ENCODE data around the gene TMEM51.

DNA sequence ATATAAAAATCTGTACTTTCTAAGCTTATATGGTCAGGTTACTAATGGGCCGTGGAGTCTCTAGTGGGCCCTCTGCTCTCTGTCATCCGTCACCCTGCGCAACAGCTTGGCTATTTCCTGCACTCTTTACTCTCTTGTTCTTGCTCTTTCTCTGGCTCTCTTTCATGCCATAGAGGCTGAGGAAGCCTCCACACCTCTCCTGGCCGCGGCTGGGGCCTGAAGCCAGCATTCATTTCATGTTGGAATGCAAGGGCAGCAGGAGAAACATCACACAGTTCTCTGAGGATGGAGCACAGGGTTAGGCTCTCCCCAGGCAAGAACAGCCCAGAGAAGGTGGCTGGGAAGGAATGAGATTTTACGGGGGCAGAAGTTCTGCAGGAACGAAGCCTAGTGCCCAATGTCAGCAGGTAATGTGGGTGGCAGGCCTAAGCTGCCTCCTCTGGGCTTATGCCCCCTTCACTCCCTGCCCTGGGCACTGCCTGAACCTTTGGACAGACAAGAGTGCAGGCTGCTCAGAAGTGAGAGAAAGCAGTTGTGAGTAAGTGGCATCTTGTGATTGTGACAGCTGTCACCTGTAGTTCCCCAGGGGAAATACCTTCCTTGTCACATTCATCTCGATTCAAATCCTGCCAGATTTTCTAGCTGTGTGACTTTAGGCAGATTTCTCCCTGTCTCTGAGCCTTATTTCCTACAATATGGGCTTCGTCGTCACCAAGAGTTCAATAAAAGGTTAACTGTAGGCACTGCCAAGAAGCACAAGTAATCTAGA, 89.9 kb downstream of the TMEM51 start:
- TF ChIP-seq CTCF (IDR thresholded peaks at IDR 0.05; ENCODE audit: insufficient read depth, low read depth, low read length) = no peak
- no peak for TF ChIP-seq EZH2 (IDR thresholded peaks at IDR 0.05; ENCODE audit: insufficient read depth, low read length)

All from astrocyte (in vitro differentiated cells and primary cell).